GM18909 (cell line): ENCODE measurements around the gene ATP6V0C.
A peak's percentile ranks its signal among the peaks of the same experiment; 100 is the strongest.
"Not testable (repeated sequence)": the region's sequence is repeated elsewhere in the genome, so short reads cannot be mapped to it uniquely, and the experiment has no call there.

ENCODE experiments used
- ATAC-seq: cut with Tn5 transposase; IDR thresholded peaks from one replicate; pipeline ENCODE4 v1.9.1; 2021; ENCODE audit warnings: mild to moderate bottlenecking; ENCODE audit not compliant: unreplicated experiment, poor library complexity

ATP6V0C gene

GRCh38 chr16:2473999-2474876 lies 39.5 kb upstream of the ATP6V0C start:
- ATAC-seq, result peak; percentile 29

GRCh38 chr16:2474877-2475412 lies 38.8 kb upstream of the ATP6V0C start, which contains the start of gene TBC1D24:
TBC1D24 (plus strand) TSS chr16:2475127; CDS start chr16:2496149, 21,022 bp downstream.
- peak; percentile 57 for ATAC-seq

GRCh38 chr16:2475413-2476344 lies 38.1 kb upstream of the ATP6V0C start:
- ATAC-seq, result peak; percentile 4

GRCh38 chr16:2476345-2476720 lies 37.4 kb upstream of the ATP6V0C start:
- ATAC-seq, result no peak

- no peak for ATAC-seq
Observed at GRCh38 chr16:2476741-2477140, 37.0 kb upstream of the ATP6V0C start.

GRCh38 chr16:2477327-2477726 lies 36.4 kb upstream of the ATP6V0C start:
- no peak for ATAC-seq

GRCh38 chr16:2478279-2478678 lies 35.5 kb upstream of the ATP6V0C start:
- ATAC-seq, result no peak

GRCh38 chr16:2479996-2480395 lies 33.8 kb upstream of the ATP6V0C start:
- not testable (repeated sequence) for ATAC-seq

- ATAC-seq, result no peak
Observed at GRCh38 chr16:2480948-2481347, 32.8 kb upstream of the ATP6V0C start.

- ATAC-seq, result no peak
Observed at GRCh38 chr16:2481676-2482075, 32.1 kb upstream of the ATP6V0C start.

- no peak for ATAC-seq
Observed at GRCh38 chr16:2482249-2482648, 31.5 kb upstream of the ATP6V0C start.

GRCh38 chr16:2482708-2483534 lies 30.8 kb upstream of the ATP6V0C start:
- no peak for ATAC-seq

- ATAC-seq, result no peak
Observed at GRCh38 chr16:2483939-2484897, 29.5 kb upstream of the ATP6V0C start.

- ATAC-seq, result no peak
Observed at GRCh38 chr16:2484898-2485508, 28.7 kb upstream of the ATP6V0C start.

- no peak for ATAC-seq
Observed at GRCh38 chr16:2485811-2486507, 27.8 kb upstream of the ATP6V0C start.

- peak; percentile 73 for ATAC-seq
Observed at GRCh38 chr16:2486645-2487516, 26.9 kb upstream of the ATP6V0C start.

- ATAC-seq, result no peak
Observed at GRCh38 chr16:2487517-2487842, 26.3 kb upstream of the ATP6V0C start.
